H9 (cell line): ENCODE data around the gene EPB41L4A. TPM values are rescaled to one million over a fixed set of nuclear protein-coding genes. Genes with fewer than 3 reads are reported as not detected.

ENCODE experiments used
- DNase-seq: peaks from one replicate; pipeline ENCODE4 v3.0.0-alpha.2; 2017
- H2AFZ ChIP-seq: one replicate; pipeline ENCODE4 v1.6.1; 2013; ENCODE audit warnings: mild to moderate bottlenecking, low read length, control low read depth, moderate library complexity
- H2AK5ac ChIP-seq: 2 replicates; pipeline ENCODE4 v1.6.1; 2013; ENCODE audit warnings: low read length, control low read depth, mixed read lengths; ENCODE audit not compliant: insufficient read length
- H2BK120ac ChIP-seq: one replicate; pipeline ENCODE4 v1.6.1; 2013; ENCODE audit warnings: low read depth, mild to moderate bottlenecking, low read length, control low read depth, inconsistent platforms; ENCODE audit not compliant: poor library complexity, severe bottlenecking
- H2BK12ac ChIP-seq: 2 replicates; pipeline ENCODE4 v1.6.1; 2013; ENCODE audit warnings: low read length, control low read depth, mixed read lengths, low read depth; ENCODE audit not compliant: insufficient read length
- H2BK15ac ChIP-seq: 2 replicates; pipeline ENCODE4 v1.6.1; 2013; ENCODE audit warnings: low read depth, low read length, control low read depth
- H2BK20ac ChIP-seq: one replicate; pipeline ENCODE4 v1.6.1; 2013; ENCODE audit warnings: low read depth, mild to moderate bottlenecking, low read length, control low read depth, inconsistent platforms; ENCODE audit not compliant: poor library complexity, severe bottlenecking
- H2BK5ac ChIP-seq: 2 replicates; pipeline ENCODE4 v1.6.1; 2013; ENCODE audit warnings: low read length, control low read depth, mixed read lengths; ENCODE audit not compliant: insufficient read length
- H3K14ac ChIP-seq: 2 replicates; pipeline ENCODE4 v1.6.1; 2013; ENCODE audit warnings: low read length, control low read depth; ENCODE audit not compliant: insufficient read depth
- H3K18ac ChIP-seq: 2 replicates; pipeline ENCODE4 v1.6.1; 2013; ENCODE audit warnings: low read depth, mild to moderate bottlenecking, mixed read lengths, low read length, control low read depth; ENCODE audit not compliant: insufficient read length
- H3K23ac ChIP-seq: 2 replicates; pipeline ENCODE4 v1.6.1; 2013; ENCODE audit warnings: low read length, control low read depth, mixed read lengths, low read depth; ENCODE audit not compliant: insufficient read length
- H3K23me2 ChIP-seq: 2 replicates; pipeline ENCODE4 v1.6.1; 2013; ENCODE audit warnings: low read depth, mild to moderate bottlenecking, mixed read lengths, low read length, control low read depth; ENCODE audit not compliant: insufficient read length, poor library complexity, severe bottlenecking
- H3K27ac ChIP-seq: 2 replicates; pipeline ENCODE4 v1.5.1; 2013; ENCODE audit warnings: low read length, control low read depth, mixed read lengths, low read depth; ENCODE audit not compliant: insufficient read length
- H3K27me3 ChIP-seq: 2 replicates; pipeline ENCODE4 v1.6.1; 2013; ENCODE audit warnings: low read length, control low read depth, inconsistent platforms; ENCODE audit not compliant: insufficient read depth
- H3K4ac ChIP-seq: 2 replicates; pipeline ENCODE4 v1.6.1; 2013; ENCODE audit warnings: low read depth, mild to moderate bottlenecking, control low read depth, inconsistent platforms, low read length, moderate library complexity
- H3K4me1 ChIP-seq: 2 replicates; pipeline ENCODE4 v1.6.1; 2013; ENCODE audit warnings: low read length, control low read depth, inconsistent platforms; ENCODE audit not compliant: insufficient read depth
- H3K4me2 ChIP-seq: 2 replicates; pipeline ENCODE4 v1.6.1; 2013; ENCODE audit warnings: low read length, control low read depth, mixed read lengths; ENCODE audit not compliant: insufficient read length, insufficient read depth
- H3K56ac ChIP-seq: 2 replicates; pipeline ENCODE4 v1.6.1; 2013; ENCODE audit warnings: low read depth, mild to moderate bottlenecking, mixed read lengths, low read length, control low read depth; ENCODE audit not compliant: insufficient read length
- H3K79me1 ChIP-seq: 2 replicates; pipeline ENCODE4 v1.6.1; 2013; ENCODE audit warnings: low read depth, mild to moderate bottlenecking, moderate library complexity, low read length, control low read depth, inconsistent platforms; ENCODE audit not compliant: insufficient read depth, poor library complexity, severe bottlenecking
- H3K79me2 ChIP-seq: 2 replicates; pipeline ENCODE4 v1.6.1; 2013; ENCODE audit warnings: low read length, control low read depth, inconsistent platforms; ENCODE audit not compliant: insufficient read depth
- H3K9ac ChIP-seq: 2 replicates; pipeline ENCODE4 v1.6.1; 2013; ENCODE audit warnings: low read length, control low read depth, mixed read lengths; ENCODE audit not compliant: insufficient read length; ENCODE audit errors: extremely low read depth
- H3K9me3 ChIP-seq: one replicate; pipeline ENCODE4 v1.6.1; 2013; ENCODE audit warnings: low read depth, low read length, inconsistent platforms; ENCODE audit not compliant: control insufficient read depth
- H3T11ph ChIP-seq: one replicate; pipeline ENCODE4 v1.6.1; 2013; ENCODE audit warnings: mild to moderate bottlenecking, low read length, control low read depth, inconsistent platforms
- H4K20me1 ChIP-seq: one replicate; pipeline ENCODE4 v1.6.1; 2013; ENCODE audit not compliant: control insufficient read depth, insufficient read length, insufficient read depth
- H4K5ac ChIP-seq: 2 replicates; pipeline ENCODE4 v1.6.1; 2013; ENCODE audit warnings: low read depth, mild to moderate bottlenecking, mixed read lengths, low read length, control low read depth; ENCODE audit not compliant: insufficient read length
- H4K8ac ChIP-seq: replicated peaks from 2 replicates; pipeline ENCODE4 v1.6.1; 2013; ENCODE audit warnings: low read length, control low read depth, mixed read lengths, low read depth; ENCODE audit not compliant: insufficient read length
- H4K91ac ChIP-seq: 2 replicates; pipeline ENCODE4 v1.6.1; 2013; ENCODE audit warnings: low read depth, mild to moderate bottlenecking, moderate library complexity, mixed read lengths, low read length, control low read depth; ENCODE audit not compliant: insufficient read length
- H3K27ac Mint-ChIP-seq, 3 experiments: 2 replicates in 2 of 3; 3 replicates in 1 of 3; pipeline ENCODE4 v1.8.0; 2020 to 2021; ENCODE audit warnings: mixed read lengths in 3 of 3, mild to moderate bottlenecking in 1 of 3, moderate library complexity in 1 of 3
- H3K27me3 Mint-ChIP-seq: 2 replicates; pipeline ENCODE4 v1.8.0; 2021; ENCODE audit warnings: low read depth, mild to moderate bottlenecking, moderate library complexity, mixed read lengths
- H3K36me3 Mint-ChIP-seq, 3 experiments: 2 replicates in 2 of 3; 3 replicates in 1 of 3; pipeline ENCODE4 v1.8.0; 2020 to 2021; ENCODE audit warnings: low read depth in 3 of 3, mixed read lengths in 3 of 3; ENCODE audit not compliant: insufficient read depth in 1 of 3
- H3K4me1 Mint-ChIP-seq, 2 experiments: 2 replicates each; pipeline ENCODE4 v1.8.0; 2020; ENCODE audit warnings: mixed read lengths in 2 of 2
- H3K4me3 Mint-ChIP-seq, 2 experiments: 2 replicates in 1 of 2; 3 replicates in 1 of 2; pipeline ENCODE4 v1.8.0; 2020 to 2021; ENCODE audit warnings: mild to moderate bottlenecking in 2 of 2, mixed read lengths in 2 of 2, moderate library complexity in 1 of 2
- H3K9me3 Mint-ChIP-seq, 2 experiments: 2 replicates in 1 of 2; 3 replicates in 1 of 2; pipeline ENCODE4 v1.8.0; 2020; ENCODE audit warnings: mild to moderate bottlenecking in 2 of 2, mixed read lengths in 2 of 2, moderate library complexity in 1 of 2
- CTCF ChIP-seq: fragments of 200-600 bp; sonication (generic); conservative IDR thresholded peaks from 3 replicates; pipeline ENCODE4 v1.8.0; 2021; ENCODE audit warnings: antibody characterized with exemption, mild to moderate bottlenecking
- WGBS: extraction: QIAGEN DNeasy Blood & Tissue Kit; methylation state at CpG from one replicate; pipeline ENCODE4 v1.1.7; 2013; ENCODE audit warnings: missing lambda C conversion rate, low lambda C conversion rate, mixed read lengths; ENCODE audit not compliant: insufficient read length; ENCODE audit errors: extremely low coverage; 5-methylcytosine and 5-hydroxymethylcytosine counted together
- total RNA-seq: library from RNA; stranded (reverse); gene quantifications from 2 replicates; pipeline ENCODE4 v1.2.1, GENCODE V29; 2021

The EPB41L4A gene
- total RNA-seq, 1 experiment from 2014 or later, result 4.9 TPM

GRCh38 chr5:112196584-112196983 is 222.5 kb downstream of the EPB41L4A start:
- Histone ChIP-seq H3K27me3 (no peaks in the 10 kb centered on the region), H3K79me2 (no peaks in the 10 kb centered on the region), H2BK20ac (no peak overlapping the region)

More at GRCh38 chr5:112196584-112196983, 222.5 kb downstream of the EPB41L4A start:
- H3K9ac ChIP-seq, result no peak overlapping the region
- H4K20me1 ChIP-seq, result no peaks in the 10 kb centered on the region
- H3K14ac ChIP-seq, result no peak overlapping the region
- H3K56ac ChIP-seq, result no peak overlapping the region
- no peak overlapping the region for H3K4ac ChIP-seq
- no peak overlapping the region for H4K8ac ChIP-seq
- no peak overlapping the region for H3T11ph ChIP-seq
- no peak overlapping the region for H3K23ac ChIP-seq
- H2BK12ac ChIP-seq, result no peak overlapping the region
- H3K27ac ChIP-seq, result no peak overlapping the region
- Mint-ChIP-seq H3K4me3 (no peak overlapping the region), H3K27me3 (no peaks in the 10 kb centered on the region), H3K4me1 (no peaks in the 10 kb centered on the region), H3K27ac (no peak overlapping the region), H3K36me3 (no peaks in the 10 kb centered on the region), H3K9me3 (no peaks in the 10 kb centered on the region)
- no peak overlapping the region for H2BK15ac ChIP-seq
- no CpG with 5 or more reads among the region's 3 CpGs for WGBS
- no peak overlapping the region for H2AFZ ChIP-seq
- no peak for DNase-seq
- no peak overlapping the region for H3K4me2 ChIP-seq
- H4K91ac ChIP-seq, result no peak overlapping the region
- no peak overlapping the region for H2BK5ac ChIP-seq
- H3K18ac ChIP-seq, result no peak overlapping the region
- no peak overlapping the region for H4K5ac ChIP-seq
- H3K9me3 ChIP-seq, result no peaks in the 10 kb centered on the region
- TF ChIP-seq CTCF, result no peak
- H3K79me1 ChIP-seq, result no peaks in the 10 kb centered on the region
- H3K4me1 ChIP-seq, result no peaks in the 10 kb centered on the region
- no peak overlapping the region for H2AK5ac ChIP-seq
- no peaks in the 10 kb centered on the region for H3K23me2 ChIP-seq
- H2BK120ac ChIP-seq, result no peak overlapping the region
